SH-SY5Y (cell line): ENCODE results near the gene ALOX15.

Experiments used
- GATA2 ChIP-seq: IDR thresholded peaks from 2 replicates; pipeline ENCODE4 v1.6.1; 2011; ENCODE audit warnings: mild to moderate bottlenecking, low read depth, low read length
- GATA3 ChIP-seq: IDR thresholded peaks from 2 replicates; pipeline ENCODE4 v1.6.1; 2011; ENCODE audit warnings: low read depth, mild to moderate bottlenecking, low read length, moderate library complexity

ALOX15 gene

DNA sequence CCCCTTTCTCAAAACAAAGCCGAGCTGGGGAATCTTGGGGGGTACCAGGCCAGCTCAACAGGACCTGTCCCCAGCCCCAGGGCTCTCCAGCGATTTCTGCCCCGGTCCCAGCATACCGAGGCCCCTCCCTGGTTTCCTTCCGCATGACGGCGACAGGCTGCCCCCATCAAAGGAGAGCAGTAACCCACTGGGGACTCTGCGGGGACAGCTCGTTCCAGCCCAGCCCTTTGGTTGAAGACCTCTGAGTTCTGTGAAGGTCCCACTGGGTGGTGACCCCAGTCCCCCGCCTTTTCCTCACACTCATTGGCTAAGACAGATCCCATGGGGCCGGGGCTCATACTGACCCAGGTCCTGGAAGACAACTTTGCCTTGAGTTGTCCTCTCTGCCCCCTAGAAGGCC is 53.1 kb downstream of the ALOX15 start:
- no peak for TF ChIP-seq GATA2
- no peak for TF ChIP-seq GATA3

DNA sequence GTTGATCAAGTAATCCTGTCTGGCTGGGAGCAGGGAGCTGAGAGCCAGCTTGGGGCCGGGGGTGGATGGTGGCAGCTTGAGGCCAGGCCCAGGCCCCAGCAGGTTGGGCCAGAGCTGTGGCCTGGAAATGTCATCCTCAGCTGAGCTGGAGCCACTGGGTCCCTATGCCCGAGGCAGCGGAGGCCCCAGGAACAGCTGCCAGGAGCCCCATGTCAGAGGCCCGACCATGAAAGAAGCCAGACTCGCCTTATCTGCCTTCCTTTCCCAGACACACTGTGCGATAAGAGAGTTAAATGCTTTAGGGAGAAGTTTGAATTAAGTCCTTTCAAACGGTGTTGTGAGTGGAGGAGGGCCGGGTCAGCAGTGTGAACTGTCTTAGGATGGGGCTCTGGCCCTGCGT is 53.7 kb downstream of the ALOX15 start:
- TF ChIP-seq GATA3 (no peak; the same call in 1 of the 2 replicates), GATA2 (peak; percentile 99)

DNA sequence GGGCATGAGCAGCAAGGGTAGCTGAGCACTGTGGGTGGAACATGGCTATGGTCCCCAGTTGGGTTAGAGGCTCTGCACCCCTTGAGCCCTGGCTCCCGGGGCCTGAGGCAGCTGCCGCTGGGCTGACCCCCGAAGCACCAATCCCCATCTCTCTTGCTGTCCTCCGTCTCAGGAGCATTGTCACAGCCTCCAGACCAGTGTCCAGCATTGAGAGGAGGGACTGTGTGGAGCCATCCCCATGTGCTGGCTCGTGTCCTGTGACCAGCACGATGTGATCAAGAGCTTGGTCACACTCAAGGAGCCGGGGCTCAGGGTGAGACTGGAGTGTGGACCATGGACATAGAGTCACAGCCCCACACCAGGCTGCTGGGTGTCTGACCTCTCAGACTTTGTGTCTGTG is 54.3 kb downstream of the ALOX15 start:
- TF ChIP-seq GATA2 (no peak), GATA3 (no peak)

DNA sequence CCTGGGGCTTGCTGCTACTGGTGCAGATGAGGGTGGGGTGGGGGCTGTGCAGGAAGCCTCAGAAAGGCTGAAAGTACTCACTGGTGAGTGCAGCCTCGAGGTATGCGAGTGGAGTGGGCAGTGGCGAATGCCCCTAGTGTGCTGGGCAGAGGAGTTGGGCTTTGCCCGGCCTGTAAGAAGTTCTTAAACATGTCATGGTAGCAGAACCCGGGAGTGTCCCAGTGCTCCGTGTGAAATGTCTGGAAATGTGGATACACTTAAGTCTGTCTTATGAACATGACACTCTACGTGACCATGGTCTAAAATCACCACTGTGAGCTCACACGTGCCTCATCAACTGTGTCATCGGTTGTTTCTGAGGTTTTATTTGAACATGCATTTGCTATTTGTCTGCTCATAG is 55.4 kb downstream of the ALOX15 start:
- TF ChIP-seq GATA3 (no peak), GATA2 (no peak)

DNA sequence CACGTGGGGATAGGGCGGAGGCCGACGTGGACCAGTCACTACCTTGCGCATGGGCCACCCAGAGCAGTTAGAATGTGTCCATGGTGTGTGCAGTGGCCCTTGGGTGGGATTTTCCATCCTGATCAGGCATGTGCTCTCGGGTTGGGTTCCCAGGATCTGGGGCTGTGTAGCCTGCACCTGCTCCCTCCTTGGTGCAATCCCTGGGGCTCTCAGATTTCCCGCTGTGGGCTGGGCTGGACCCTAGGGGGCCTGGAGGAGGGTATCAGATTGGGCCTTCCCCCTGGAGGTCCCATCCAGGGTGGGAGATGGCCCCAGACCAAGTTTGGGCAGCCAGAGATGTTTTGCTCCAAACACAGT is 55.9 kb downstream of the ALOX15 start:
- TF ChIP-seq GATA2 (no peak), GATA3 (no peak)

DNA sequence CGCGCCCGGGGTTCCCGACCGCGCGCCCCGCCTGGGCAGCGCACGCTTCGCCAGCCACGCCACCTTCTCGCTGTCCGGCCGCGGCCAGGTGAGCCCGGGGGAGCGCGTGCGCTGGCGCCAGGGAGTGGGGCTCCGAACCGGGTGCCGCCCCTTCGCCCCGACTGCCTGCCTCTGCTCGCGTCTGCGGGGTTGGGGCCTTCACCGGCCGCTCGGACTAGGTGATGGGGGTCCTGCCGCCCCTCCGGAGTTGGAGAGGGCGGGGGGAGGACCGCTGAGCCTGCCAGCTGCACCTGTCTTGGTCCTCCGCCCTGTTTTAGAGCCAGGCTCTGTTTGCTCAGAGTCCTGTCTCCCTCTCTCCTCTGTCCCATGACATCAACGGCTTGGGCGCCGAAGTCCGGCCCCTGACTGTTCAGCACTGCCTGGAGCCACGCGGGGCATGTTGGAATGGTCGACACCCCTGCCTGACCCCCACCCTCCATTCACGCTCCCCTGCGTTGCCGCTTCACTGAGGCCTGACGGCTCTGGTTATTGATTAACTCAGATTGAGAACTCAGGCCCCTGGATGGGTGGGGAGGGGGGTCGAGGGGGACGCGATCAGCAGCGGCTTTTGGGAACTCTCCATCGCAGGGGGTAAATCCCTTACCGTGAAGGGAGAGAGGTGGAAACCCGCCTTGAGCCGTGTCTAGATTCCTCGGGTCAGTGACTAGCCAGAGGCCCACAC is 56.4 kb downstream of the ALOX15 start:
- TF ChIP-seq GATA2 (no peak), GATA3 (no peak)

DNA sequence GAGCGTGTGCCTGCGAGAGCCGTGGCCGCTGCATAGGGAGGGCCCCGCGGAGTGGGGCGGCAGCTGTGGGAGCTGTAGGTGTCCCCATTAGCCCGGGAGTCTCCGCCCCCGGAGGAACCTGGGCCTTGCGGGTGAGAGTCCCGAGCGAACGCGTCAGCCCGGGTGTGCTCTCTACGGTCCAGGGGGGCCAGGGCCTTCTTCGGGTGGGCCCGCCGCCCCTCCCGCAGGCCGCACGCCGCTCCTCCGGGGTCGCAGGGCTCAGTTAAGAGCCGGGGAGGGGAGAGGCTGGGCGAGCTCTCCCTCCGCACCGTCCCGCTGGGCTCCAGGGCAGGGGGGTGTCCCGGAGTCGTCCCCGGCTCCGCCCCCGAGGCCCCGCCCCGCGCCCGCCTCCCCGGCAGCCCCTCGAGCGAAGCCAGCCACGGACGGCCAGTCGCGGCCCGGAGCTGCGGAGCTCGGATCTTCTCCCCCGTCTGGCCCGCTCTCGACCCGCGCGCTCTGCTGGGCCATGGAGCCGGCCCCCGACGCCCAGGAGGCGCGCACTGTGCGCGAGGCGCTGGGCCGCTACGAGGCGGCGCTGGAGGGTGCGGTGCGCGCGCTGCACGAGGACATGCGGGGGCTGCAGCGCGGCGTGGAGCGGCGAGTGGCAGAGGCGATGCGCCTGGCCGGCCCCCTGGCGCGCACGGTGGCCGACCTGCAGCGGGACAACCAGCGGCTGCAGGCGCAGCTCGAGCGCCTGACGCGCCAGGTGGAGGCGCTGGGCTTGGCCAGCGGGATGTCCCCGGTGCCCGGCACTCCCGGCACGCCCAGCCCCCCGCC is 57.2 kb downstream of the ALOX15 start, which contains the start of gene SMTNL2:
SMTNL2 (plus strand) TSS at position 429 of the 816 bp plus-strand sequence; CDS start at position 506, 77 bp downstream.
- TF ChIP-seq GATA2 = no peak
- TF ChIP-seq GATA3 = no peak

DNA sequence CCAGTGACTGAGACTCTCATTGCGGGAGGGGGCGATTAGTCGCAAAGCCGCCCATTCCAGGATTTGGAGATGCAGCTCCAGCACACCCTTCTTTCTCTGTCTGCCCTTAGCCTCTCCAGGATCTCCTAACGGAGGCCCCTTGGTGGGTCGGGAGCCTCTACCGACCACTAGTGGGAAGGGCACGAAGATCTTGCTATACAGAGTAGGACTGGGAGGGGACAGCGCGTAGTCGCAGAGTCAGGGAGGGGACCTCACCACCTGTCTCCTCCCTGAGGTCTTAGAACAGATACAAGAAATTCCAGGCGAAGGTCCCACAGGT is 57.7 kb downstream of the ALOX15 start:
- TF ChIP-seq GATA2 (no peak), GATA3 (no peak)

DNA sequence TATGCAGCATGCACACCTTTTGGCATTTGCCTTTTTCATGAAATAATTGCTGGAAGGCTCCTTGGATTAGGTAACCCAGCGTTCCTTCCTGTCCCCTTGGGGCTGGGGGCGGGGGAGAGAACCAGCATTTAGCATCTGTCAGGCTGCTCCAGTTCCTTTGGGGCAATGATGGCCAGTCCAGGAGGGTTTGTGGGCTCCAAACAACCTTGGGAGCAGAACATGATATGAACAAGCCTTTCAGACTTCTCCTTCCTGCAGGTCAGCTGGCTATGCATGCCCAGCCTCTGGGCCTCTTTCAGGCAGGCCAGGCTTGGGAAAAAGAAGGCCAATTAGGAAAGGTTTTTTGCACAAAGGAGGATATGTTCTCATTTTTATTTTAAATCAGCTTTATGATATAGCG is 58.3 kb downstream of the ALOX15 start:
- TF ChIP-seq GATA2 (no peak), GATA3 (no peak)

DNA sequence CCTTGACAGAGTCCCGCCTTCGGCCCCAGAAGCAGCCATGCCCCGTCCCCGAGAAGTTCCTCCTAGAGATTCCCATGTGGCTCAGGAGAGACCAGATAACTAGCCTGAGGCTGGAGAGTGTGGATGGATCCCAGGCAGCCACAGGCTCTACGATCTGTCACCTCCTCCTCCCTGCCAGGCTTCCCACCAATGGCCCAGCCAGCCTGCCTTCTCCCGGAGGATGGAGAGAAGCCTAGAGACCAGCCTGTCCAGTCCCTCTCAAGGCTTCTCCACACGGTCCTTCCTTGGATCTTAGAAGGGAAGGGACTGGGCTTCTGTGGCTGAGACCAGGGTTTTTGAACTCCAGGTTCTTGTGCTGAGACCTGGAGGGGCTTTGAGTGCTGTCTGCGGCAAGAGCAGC is 58.8 kb downstream of the ALOX15 start:
- TF ChIP-seq GATA2 (no peak), GATA3 (no peak)

DNA sequence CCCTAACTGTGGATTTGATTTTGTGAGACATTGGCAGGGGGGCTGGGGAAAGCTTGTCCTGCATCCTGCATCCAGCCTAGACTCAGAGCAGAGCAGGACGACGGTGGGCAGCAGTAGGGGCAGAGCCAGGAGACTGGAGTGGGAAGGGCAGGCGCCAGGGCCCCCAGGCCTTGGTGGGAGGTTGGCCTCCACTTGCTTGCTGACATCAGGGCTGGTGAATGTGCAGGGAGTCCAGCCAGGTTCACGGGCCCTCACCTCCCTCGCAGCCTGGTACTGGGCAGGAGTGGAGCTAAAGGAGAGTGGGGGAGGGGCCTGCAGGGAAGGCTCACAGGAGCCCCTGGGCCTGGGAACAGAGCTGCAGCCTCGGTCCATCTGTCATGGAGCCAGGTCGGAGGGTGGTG is 59.4 kb downstream of the ALOX15 start:
- TF ChIP-seq GATA3 = no peak
- no peak for TF ChIP-seq GATA2
